Body of pancreas (tissue), 4 donors: ENCODE data around the gene MEF2D. TPM values are rescaled to one million over a fixed set of nuclear protein-coding genes. Genes with fewer than 3 reads are reported as not detected.
A peak's percentile ranks its signal among the peaks of the same experiment; 100 is the strongest.

Experiments
- ATAC-seq: fragments of 150-250 bp; one replicate; pipeline ENCODE4 v1.9.1; 2016
- DNase-seq, 4 donors: peaks; one replicate each; pipeline ENCODE4 v3.0.0-alpha.2; 2019
- H3K27ac ChIP-seq, 4 donors: fragments of 200-600 bp; sonication (generic); 1 replicate in 3 of 4; 2 replicates in 1 of 4; pipeline versions ENCODE4 v1.5.1 to v1.6.1; 2016 to 2019; ENCODE audit warnings: mild to moderate bottlenecking in 1 of 4, mixed read lengths in 1 of 4, moderate library complexity in 1 of 4
- H3K27me3 ChIP-seq, 2 donors: fragments of 200-600 bp; sonication (generic); one replicate each; pipeline ENCODE4 v1.6.0; 2016; ENCODE audit warnings: mild to moderate bottlenecking in 1 of 2
- H3K36me3 ChIP-seq, 2 donors: fragments of 200-600 bp; sonication (generic); replicated peaks in 1 of 2; 2 replicates each; pipeline ENCODE4 v1.5.1; 2016; ENCODE audit warnings: low read depth in 2 of 2; ENCODE audit not compliant: insufficient read depth in 1 of 2
- H3K4me1 ChIP-seq: fragments of 200-600 bp; sonication (generic); one replicate; pipeline ENCODE4 v1.6.0; 2016
- H3K4me3 ChIP-seq, 2 donors: fragments of 200-600 bp; sonication (generic); 1 replicate in 1 of 2; 2 replicates in 1 of 2; pipeline ENCODE4 v1.5.1; 2016 to 2019
- H3K9me3 ChIP-seq, 3 donors: fragments of 200-600 bp; sonication (generic); 1 replicate in 2 of 3; 2 replicates in 1 of 3; pipeline ENCODE4 v1.5.1; 2016
- POLR2A ChIP-seq, 3 donors: fragments of 450-650 bp; IDR thresholded peaks; one replicate each; pipeline ENCODE4 v1.6.1; 2016; ENCODE audit warnings: antibody characterized with exemption in 3 of 3, mild to moderate bottlenecking in 2 of 3
- WGBS, 2 donors: methylation state at CpG; one replicate each; pipeline ENCODE4 v1.1.5; 2017; 5-methylcytosine and 5-hydroxymethylcytosine counted together
- intact Hi-C: fragments of 100-400 bp; cut with DNase I; formaldehyde crosslinking; loops from one replicate; pipeline ENCODE4 v1.15.1; 2023
- total RNA-seq, 2 donors: library from RNA; depleted of rRNA; stranded (reverse); fragments of >200 nt; gene quantifications; one replicate each; pipeline ENCODE4 v1.1.0, GENCODE V29; 2016
- TF ChIP-seq, protein P1 (sequence below), 7 experiments: fragments of 450-650 bp in 4 of 7; fragments of 200-600 bp in 3 of 7; sonication (generic) in 3 of 7; IDR thresholded peaks; one replicate each; pipeline ENCODE4 v1.5.1; 2016 to 2019; ENCODE audit warnings: antibody characterized with exemption in 7 of 7

The MEF2D gene
- total RNA-seq, 2 donors from 2014 or later: 15.6 to 18.1 TPM

DNA sequence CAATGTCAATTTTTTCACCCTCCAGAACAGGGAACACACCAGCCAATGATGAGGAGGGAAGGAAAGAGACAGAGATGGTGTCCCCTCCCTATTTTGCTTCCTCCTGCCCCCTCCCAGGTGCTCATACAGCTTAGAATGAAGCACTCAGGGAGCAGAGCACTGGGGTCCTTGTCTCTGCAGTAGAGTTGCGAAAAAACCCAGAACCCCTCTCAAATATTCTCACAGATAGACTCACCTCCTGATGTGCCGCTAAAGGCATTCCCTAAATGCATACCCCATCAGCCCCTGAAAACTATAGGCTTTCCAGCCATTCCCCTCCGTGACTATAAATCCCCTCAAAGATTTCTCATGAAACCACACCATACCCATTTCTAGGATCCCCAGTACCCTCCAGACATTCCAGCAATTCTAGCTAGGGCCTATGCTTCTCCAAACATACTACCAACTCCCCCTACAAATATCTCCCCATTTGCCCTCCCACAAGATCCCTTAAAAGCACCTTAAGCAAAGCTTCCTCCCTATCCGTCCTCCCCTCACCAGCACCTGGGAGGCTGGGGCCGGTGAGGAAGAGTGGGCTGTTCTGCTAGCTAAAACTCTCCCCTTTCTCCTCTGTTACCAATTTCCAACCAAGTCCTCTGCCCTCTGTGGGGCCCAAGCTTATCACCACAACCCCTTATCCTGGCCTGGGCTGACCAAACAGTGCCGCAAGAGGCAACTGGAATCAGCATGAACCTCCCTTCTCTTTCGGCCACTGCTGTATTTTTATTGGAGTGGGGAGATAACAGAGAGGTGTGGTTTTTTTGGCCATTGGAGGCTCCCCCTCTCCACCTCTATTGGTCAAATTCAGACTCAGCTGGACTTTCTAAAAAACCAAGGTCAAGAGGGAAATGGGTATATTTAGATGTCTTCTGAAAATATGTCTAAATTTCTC is 76.9 kb downstream of the MEF2D start:
- TF ChIP-seq, protein P1, sequence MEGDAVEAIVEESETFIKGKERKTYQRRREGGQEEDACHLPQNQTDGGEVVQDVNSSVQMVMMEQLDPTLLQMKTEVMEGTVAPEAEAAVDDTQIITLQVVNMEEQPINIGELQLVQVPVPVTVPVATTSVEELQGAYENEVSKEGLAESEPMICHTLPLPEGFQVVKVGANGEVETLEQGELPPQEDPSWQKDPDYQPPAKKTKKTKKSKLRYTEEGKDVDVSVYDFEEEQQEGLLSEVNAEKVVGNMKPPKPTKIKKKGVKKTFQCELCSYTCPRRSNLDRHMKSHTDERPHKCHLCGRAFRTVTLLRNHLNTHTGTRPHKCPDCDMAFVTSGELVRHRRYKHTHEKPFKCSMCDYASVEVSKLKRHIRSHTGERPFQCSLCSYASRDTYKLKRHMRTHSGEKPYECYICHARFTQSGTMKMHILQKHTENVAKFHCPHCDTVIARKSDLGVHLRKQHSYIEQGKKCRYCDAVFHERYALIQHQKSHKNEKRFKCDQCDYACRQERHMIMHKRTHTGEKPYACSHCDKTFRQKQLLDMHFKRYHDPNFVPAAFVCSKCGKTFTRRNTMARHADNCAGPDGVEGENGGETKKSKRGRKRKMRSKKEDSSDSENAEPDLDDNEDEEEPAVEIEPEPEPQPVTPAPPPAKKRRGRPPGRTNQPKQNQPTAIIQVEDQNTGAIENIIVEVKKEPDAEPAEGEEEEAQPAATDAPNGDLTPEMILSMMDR (IDR thresholded peaks at IDR 0.05): no peak
- TF ChIP-seq POLR2A (IDR thresholded peaks at IDR 0.05): no peak
- WGBS, 2 donors: 59 to 77% methylated on average over 7 of the region's 7 CpGs
- Histone ChIP-seq H3K4me1 (peaks cover 31% of the 10 kb centered on the region), H3K9me3 (no peaks in the 10 kb centered on the region), H3K27me3 (peaks cover 0 to 38% of the 10 kb centered on the region in 2 donors), H3K36me3 (no peaks in the 10 kb centered on the region), H3K4me3 (no peak overlapping the region), H3K27ac (no peak overlapping the region)
- ATAC-seq (no peak), DNase-seq (no peak)
- intact Hi-C loops: no loop called here

DNA sequence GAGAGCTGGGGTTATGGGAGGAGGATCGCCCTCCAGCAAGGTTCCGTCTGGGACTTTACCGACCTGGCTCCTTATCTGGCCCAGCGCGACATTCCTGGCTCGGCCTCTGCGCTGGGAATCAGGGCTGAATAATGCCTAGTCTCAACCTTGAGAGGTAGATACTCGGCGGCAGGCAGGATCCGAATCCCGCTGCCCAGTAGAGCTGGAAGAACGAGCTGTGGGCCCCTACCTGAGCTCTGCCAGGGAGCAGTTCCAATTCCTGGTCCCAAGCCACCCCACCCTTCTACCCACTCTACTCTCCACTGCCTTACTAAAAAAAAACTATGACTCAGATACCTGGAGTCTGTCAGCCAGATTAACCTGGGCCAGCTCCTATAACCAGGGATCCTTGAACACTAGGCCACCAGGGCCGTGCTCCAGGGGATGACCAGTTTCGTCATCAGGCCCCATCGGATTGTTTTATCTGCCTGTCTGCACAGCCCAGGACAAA is 77.9 kb downstream of the MEF2D start:
- no peak for TF ChIP-seq POLR2A (IDR thresholded peaks at IDR 0.05)
- TF ChIP-seq, protein P1 (IDR thresholded peaks at IDR 0.05): no peak
- WGBS, 2 donors: 19 to 20% methylated on average over 9 to 15 of the region's 15 CpGs
- no peak overlapping the region for H3K4me3 ChIP-seq
- no peaks in the 10 kb centered on the region for H3K9me3 ChIP-seq
- peak; percentile 40 to 66 (median 46) for DNase-seq
- H3K36me3 ChIP-seq: no peaks in the 10 kb centered on the region
- peaks cover 31% of the 10 kb centered on the region for H3K4me1 ChIP-seq
- H3K27ac ChIP-seq: peak overlapping the region in 2 of 4 donors; percentile 27 to 31
- peak; percentile 68 for ATAC-seq
- H3K27me3 ChIP-seq: peaks cover 0 to 38% of the 10 kb centered on the region in 2 donors
- intact Hi-C loops: no loop called here

DNA sequence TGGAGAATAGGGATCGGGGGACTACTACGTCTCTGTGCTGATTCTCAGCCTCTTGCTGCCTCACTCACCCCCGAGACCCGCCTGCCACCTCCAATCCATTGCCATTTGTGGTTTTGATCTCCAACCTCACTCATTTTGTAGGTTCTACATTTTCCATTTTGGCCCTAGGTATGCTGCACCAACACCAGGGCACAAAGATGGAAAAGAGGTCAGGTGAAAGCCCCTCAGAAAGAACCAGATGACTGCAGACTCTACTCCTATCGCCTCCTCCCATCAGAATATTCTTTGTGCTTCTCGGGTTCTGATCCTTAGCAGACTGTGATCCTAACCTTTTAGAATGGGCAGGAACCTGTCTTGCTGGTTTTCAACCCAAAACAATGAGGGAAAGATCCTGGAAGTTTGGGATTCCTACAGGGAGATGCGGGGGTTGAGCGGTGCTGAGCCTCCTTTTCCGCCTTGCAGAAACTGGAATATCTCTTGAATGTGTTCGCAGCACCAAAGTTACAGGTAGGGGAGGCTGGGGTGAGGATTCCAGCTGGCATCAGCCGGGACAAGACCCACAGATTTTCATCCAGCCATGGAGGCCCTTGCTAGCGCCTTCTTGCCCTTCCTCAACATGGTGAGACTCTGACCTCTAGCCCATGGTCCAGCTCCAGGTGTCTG is 78.5 kb downstream of the MEF2D start:
- Histone ChIP-seq H3K4me1 (peaks cover 31% of the 10 kb centered on the region), H3K9me3 (no peaks in the 10 kb centered on the region), H3K27me3 (peaks cover 0 to 40% of the 10 kb centered on the region in 2 donors), H3K27ac (peak overlapping the region in 2 of 4 donors; percentile 27 to 31), H3K36me3 (no peaks in the 10 kb centered on the region), H3K4me3 (no peak overlapping the region)
- intact Hi-C loops: no loop called here
- DNase-seq (no peak), ATAC-seq (no peak)
- 36 to 38% methylated on average over 11 to 12 of the region's 12 CpGs for WGBS, 2 donors
- TF ChIP-seq, protein P1 (IDR thresholded peaks at IDR 0.05): no peak
- TF ChIP-seq POLR2A (IDR thresholded peaks at IDR 0.05): no peak

DNA sequence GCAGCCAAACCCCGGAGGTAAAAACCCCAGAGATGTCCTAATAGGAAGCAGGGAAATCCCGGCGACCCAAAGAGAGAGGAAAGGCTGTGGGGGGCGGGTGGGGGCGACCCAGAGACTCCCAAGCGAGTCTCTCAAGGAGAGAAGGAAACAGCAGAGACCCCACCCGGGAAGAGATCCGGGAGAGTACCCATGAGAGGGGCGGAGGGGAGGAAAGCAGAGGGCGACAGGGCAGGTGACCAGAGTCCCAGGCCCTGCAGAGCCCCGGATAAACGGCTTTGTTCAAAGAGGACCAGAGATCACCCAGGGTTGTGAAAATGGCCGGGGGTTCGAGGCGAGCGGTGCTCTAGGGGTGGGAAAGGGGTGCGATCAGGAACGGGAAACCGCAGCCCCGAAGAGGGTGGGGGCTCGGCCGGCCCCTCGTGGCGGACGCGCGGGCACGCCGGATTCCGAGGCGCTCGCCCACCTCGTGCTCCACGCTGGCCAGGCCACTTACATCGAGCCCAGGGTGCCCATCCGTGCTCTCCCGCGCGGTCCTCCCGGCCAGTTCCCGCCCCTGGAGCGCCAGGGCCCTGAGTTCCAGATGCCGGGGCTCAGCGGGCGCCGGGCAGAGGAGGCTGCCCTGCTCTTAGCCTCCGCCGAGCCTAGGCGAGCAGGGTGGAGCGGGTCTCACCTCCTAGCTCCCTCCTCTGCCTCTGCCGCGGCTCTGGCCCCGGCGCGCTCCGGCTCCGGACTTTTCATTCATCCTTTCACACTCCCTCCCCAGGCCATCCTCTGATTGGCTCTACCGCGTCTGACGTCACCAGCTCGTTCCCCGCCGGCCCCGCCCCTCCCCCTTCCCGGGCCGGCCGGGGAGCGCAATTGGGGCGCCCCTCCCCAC is 79.3 kb downstream of the MEF2D start:
- no peak overlapping the region for H3K4me3 ChIP-seq
- WGBS, 2 donors: 1 to 2% methylated on average over 55 to 63 of the region's 69 CpGs
- no peak overlapping the region for H3K27ac ChIP-seq
- no peaks in the 10 kb centered on the region for H3K9me3 ChIP-seq
- ATAC-seq (peak; percentile 90), DNase-seq (peak; percentile 72 to 87 (median 82))
- H3K36me3 ChIP-seq: no peaks in the 10 kb centered on the region
- TF ChIP-seq, protein P1 (IDR thresholded peaks at IDR 0.05): no peak
- peak in 1 of 3 donors; percentile 13 for TF ChIP-seq POLR2A (IDR thresholded peaks at IDR 0.05)
- H3K27me3 ChIP-seq: peaks cover 0 to 40% of the 10 kb centered on the region in 2 donors
- H3K4me1 ChIP-seq: peaks cover 31% of the 10 kb centered on the region
- intact Hi-C loops: no loop called here
